Upper lobe of left lung (tissue), 6 donors: ENCODE data around the gene PCCA. TPM values are rescaled to one million over a fixed set of nuclear protein-coding genes. Genes with fewer than 3 reads are reported as not detected.

Source experiments
- ATAC-seq, 2 donors: fragments of 200-7000 bp; cut with Tn5 transposase; one replicate each; pipeline ENCODE4 v1.9.1; 2022; ENCODE audit warnings: mild to moderate bottlenecking in 2 of 2, moderate library complexity in 2 of 2; ENCODE audit not compliant: low FRiP score in 2 of 2
- DNase-seq, 2 donors: peaks; one replicate each; pipeline ENCODE4 v3.0.0-alpha.2; 2019 to 2020
- H3K27ac ChIP-seq, 4 donors: fragments of 200-600 bp; sonication (generic); one replicate each; pipeline ENCODE4 v1.5.1; 2016 to 2019
- H3K27me3 ChIP-seq, 4 donors: fragments of 200-600 bp; sonication (generic); one replicate each; pipeline ENCODE4 v1.5.1; 2017 to 2019
- H3K36me3 ChIP-seq, 4 donors: fragments of 200-600 bp; sonication (generic); one replicate each; pipeline ENCODE4 v1.5.1; 2016 to 2019
- H3K4me1 ChIP-seq, 4 donors: fragments of 200-600 bp; sonication (generic); one replicate each; pipeline ENCODE4 v1.5.1; 2018 to 2019
- H3K4me3 ChIP-seq, 4 donors: fragments of 200-600 bp; sonication (generic); one replicate each; pipeline ENCODE4 v1.5.1; 2017 to 2019; ENCODE audit warnings: mild to moderate bottlenecking in 2 of 4, moderate library complexity in 1 of 4
- H3K9me3 ChIP-seq, 4 donors: fragments of 200-600 bp; sonication (generic); one replicate each; pipeline ENCODE4 v1.5.1; 2018 to 2019
- CTCF ChIP-seq, 6 experiments: fragments of 450-650 bp in 4 of 6; fragments of 200-600 bp in 2 of 6; sonication (generic) in 2 of 6; IDR thresholded peaks; one replicate each; pipeline ENCODE4 v1.5.1; 2016 to 2019; ENCODE audit warnings: antibody characterized with exemption in 6 of 6
- EP300 ChIP-seq, 4 donors: sonication (generic); formaldehyde crosslinking; IDR thresholded peaks; one replicate each; pipeline ENCODE4 v1.5.1; 2017; ENCODE audit warnings: antibody characterized with exemption in 4 of 4, control low read depth in 2 of 4
- POLR2A ChIP-seq, 4 donors: fragments of 450-650 bp; IDR thresholded peaks; one replicate each; pipeline ENCODE4 v1.5.1; 2016 to 2017; ENCODE audit warnings: antibody characterized with exemption in 4 of 4, mild to moderate bottlenecking in 2 of 4
- POLR2AphosphoS5 ChIP-seq, 2 donors: sonication (generic); formaldehyde crosslinking; IDR thresholded peaks; one replicate each; pipeline ENCODE4 v1.5.1; 2017; ENCODE audit warnings: antibody characterized with exemption in 2 of 2
- WGBS, 2 donors: methylation state at CpG; one replicate each; pipeline ENCODE4 v1.1.5; 2017 to 2018; 5-methylcytosine and 5-hydroxymethylcytosine counted together
- total RNA-seq, 6 donors: library from RNA; depleted of rRNA in 4 of 6; stranded (reverse); fragments of >200 nt in 4 of 6; gene quantifications; one replicate each; pipeline versions ENCODE4 v1.1.0 to v1.2.1, GENCODE V29; 2016 to 2021
- donor health status: DM: no; HTN: no; CAD: no; lungs with moderate emphysema.
- donor health status: DM: no; HTN: yes; CAD: no; lungs with severe emphysema.

PCCA gene
- total RNA-seq, 6 donors from 2014 or later = 23.1 to 43.4 (median 30.0) TPM

- H3K27me3 ChIP-seq = no peaks in the 10 kb centered on the region
- no peak for TF ChIP-seq POLR2AphosphoS5 (IDR thresholded peaks at IDR 0.05)
- no peak for TF ChIP-seq POLR2A (IDR thresholded peaks at IDR 0.05)
- no peak for TF ChIP-seq EP300 (IDR thresholded peaks at IDR 0.05)
- H3K4me3 ChIP-seq = no peak overlapping the region
- H3K9me3 ChIP-seq = no peaks in the 10 kb centered on the region
- ATAC-seq (no peak), DNase-seq (no peak)
- 79 to 92% methylated on average over 3 of the region's 3 CpGs for WGBS, 2 donors
- peaks cover 0 to 12% (median 3%) of the 10 kb centered on the region in 4 donors for H3K36me3 ChIP-seq
- no peak overlapping the region for H3K27ac ChIP-seq
- no peaks in the 10 kb centered on the region for H3K4me1 ChIP-seq
Measured at GRCh38 chr13:100108913-100109507, 20.1 kb downstream of the PCCA start.

GRCh38 chr13:100110269-100110668, 21.4 kb downstream of the PCCA start:
- DNase-seq = no peak
- H3K4me1 ChIP-seq = no peaks in the 10 kb centered on the region
- no peak for TF ChIP-seq POLR2AphosphoS5 (IDR thresholded peaks at IDR 0.05)
- TF ChIP-seq EP300 (IDR thresholded peaks at IDR 0.05) = no peak
- no peak for TF ChIP-seq CTCF (IDR thresholded peaks at IDR 0.05)
- no peak for TF ChIP-seq POLR2A (IDR thresholded peaks at IDR 0.05)
- no peaks in the 10 kb centered on the region for H3K27me3 ChIP-seq
- no peaks in the 10 kb centered on the region for H3K9me3 ChIP-seq
- no peak for ATAC-seq
- H3K4me3 ChIP-seq = no peak overlapping the region
- peaks cover 0 to 18% (median 3%) of the 10 kb centered on the region in 4 donors for H3K36me3 ChIP-seq
- no peak overlapping the region for H3K27ac ChIP-seq
- 90% methylated on average over 2 of the region's 2 CpGs for WGBS, 2 donors

- Histone ChIP-seq H3K4me1 (no peaks in the 10 kb centered on the region), H3K27ac (no peak overlapping the region), H3K4me3 (no peak overlapping the region), H3K36me3 (peaks cover 0 to 18% (median 3%) of the 10 kb centered on the region in 4 donors), H3K27me3 (no peaks in the 10 kb centered on the region), H3K9me3 (no peaks in the 10 kb centered on the region)
- 70 to 80% methylated on average over 7 of the region's 7 CpGs for WGBS, 2 donors
- ATAC-seq (no peak), DNase-seq (no peak)
- TF ChIP-seq CTCF (IDR thresholded peaks at IDR 0.05) = no peak
- no peak for TF ChIP-seq EP300 (IDR thresholded peaks at IDR 0.05)
- TF ChIP-seq POLR2A (IDR thresholded peaks at IDR 0.05) = no peak
- TF ChIP-seq POLR2AphosphoS5 (IDR thresholded peaks at IDR 0.05) = no peak
Measured at GRCh38 chr13:100112186-100112838, 23.4 kb downstream of the PCCA start.

GRCh38 chr13:100115693-100116254, 26.9 kb downstream of the PCCA start:
- DNase-seq = no peak
- WGBS, 2 donors = 82 to 92% methylated on average over 1 of the region's 1 CpG
- H3K27me3 ChIP-seq = no peaks in the 10 kb centered on the region
- no peaks in the 10 kb centered on the region for H3K4me1 ChIP-seq
- no peak for ATAC-seq
- H3K4me3 ChIP-seq = no peak overlapping the region
- H3K9me3 ChIP-seq = no peaks in the 10 kb centered on the region
- no peak overlapping the region for H3K27ac ChIP-seq
- H3K36me3 ChIP-seq = peaks cover 0 to 22% (median 3%) of the 10 kb centered on the region in 4 donors
- TF ChIP-seq POLR2A (IDR thresholded peaks at IDR 0.05) (no peak), EP300 (IDR thresholded peaks at IDR 0.05) (no peak), CTCF (IDR thresholded peaks at IDR 0.05) (no peak), POLR2AphosphoS5 (IDR thresholded peaks at IDR 0.05) (no peak)

- Histone ChIP-seq H3K27me3 (no peaks in the 10 kb centered on the region), H3K27ac (no peak overlapping the region), H3K9me3 (peaks cover 0 to 7% (median 4%) of the 10 kb centered on the region in 4 donors), H3K4me3 (no peak overlapping the region), H3K4me1 (peaks cover 0 to under 1% (median under 1%) of the 10 kb centered on the region in 4 donors), H3K36me3 (peaks cover 0 to 2% (median 0%) of the 10 kb centered on the region in 4 donors)
- ATAC-seq = no peak
- no peak for DNase-seq
- TF ChIP-seq CTCF (IDR thresholded peaks at IDR 0.05) = no peak
- TF ChIP-seq POLR2A (IDR thresholded peaks at IDR 0.05) = no peak
- TF ChIP-seq POLR2AphosphoS5 (IDR thresholded peaks at IDR 0.05) = no peak
- no peak for TF ChIP-seq EP300 (IDR thresholded peaks at IDR 0.05)
- 80 to 88% methylated on average over 5 of the region's 5 CpGs for WGBS, 2 donors
Measured at GRCh38 chr13:100124265-100124664, 35.4 kb downstream of the PCCA start.
